Neutrophil (primary cell): ENCODE measurements around the gene PITPNC1.

Source experiments
- H3K27ac ChIP-seq: fragments of 200-600 bp; sonication (generic); 2 replicates; pipeline ENCODE4 v1.5.1; 2016; ENCODE audit warnings: mild to moderate bottlenecking, moderate library complexity
- H3K27me3 ChIP-seq: fragments of 200-600 bp; sonication (generic); 2 replicates; pipeline ENCODE4 v1.6.0; 2016; ENCODE audit warnings: mild to moderate bottlenecking
- H3K36me3 ChIP-seq: fragments of 200-600 bp; sonication (generic); 2 replicates; pipeline ENCODE4 v1.5.1; 2017
- H3K4me1 ChIP-seq, 2 experiments: fragments of 200-600 bp in 1 of 2; sonication (generic) in 1 of 2; 1 replicate in 1 of 2; 2 replicates in 1 of 2; pipeline versions ENCODE4 v1.5.1 to v1.6.1; 2013 to 2016; ENCODE audit warnings: low read depth in 1 of 2, low read length in 1 of 2, mild to moderate bottlenecking in 1 of 2, moderate library complexity in 1 of 2; ENCODE audit not compliant: control insufficient read depth in 1 of 2, insufficient read depth in 1 of 2
- H3K4me3 ChIP-seq, 2 experiments: fragments of 200-600 bp in 1 of 2; sonication (generic) in 1 of 2; 1 replicate in 1 of 2; 2 replicates in 1 of 2; pipeline ENCODE4 v1.5.1; 2013 to 2016; ENCODE audit warnings: low read depth in 1 of 2, low read length in 1 of 2, mild to moderate bottlenecking in 1 of 2, moderate library complexity in 1 of 2
- H3K9me3 ChIP-seq: fragments of 200-600 bp; sonication (generic); 2 replicates; pipeline ENCODE4 v1.5.1; 2016
- TF ChIP-seq, protein P1 (sequence below): fragments of 200-600 bp; sonication (generic); IDR thresholded peaks from 2 replicates; pipeline ENCODE4 v1.5.1; 2016; ENCODE audit warnings: antibody characterized with exemption

Gene PITPNC1

DNA sequence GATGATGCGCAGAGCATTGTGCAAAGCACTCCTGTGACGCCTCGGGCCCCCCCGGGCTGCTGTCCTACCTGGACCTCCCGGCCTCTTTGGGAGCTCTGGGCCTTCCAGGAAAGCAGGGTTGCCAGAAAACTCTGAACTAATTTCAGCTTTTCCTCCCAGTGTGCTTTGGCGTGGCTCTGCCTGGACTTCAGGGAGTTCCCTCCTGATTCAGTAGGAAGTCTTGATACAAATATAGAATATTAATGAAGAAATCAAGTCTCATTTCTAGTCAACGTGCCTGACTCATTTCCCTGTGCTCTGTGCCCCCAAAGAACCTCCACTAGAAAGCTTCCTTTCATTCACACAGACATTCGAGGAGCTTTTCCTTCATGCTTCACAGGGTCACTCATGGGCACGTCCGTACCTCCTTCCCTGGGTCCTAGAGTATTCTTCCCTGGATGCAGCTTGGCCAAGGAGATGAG is 256.7 kb downstream of the PITPNC1 start:
- no peak overlapping the region for H3K27ac ChIP-seq
- TF ChIP-seq, protein P1, sequence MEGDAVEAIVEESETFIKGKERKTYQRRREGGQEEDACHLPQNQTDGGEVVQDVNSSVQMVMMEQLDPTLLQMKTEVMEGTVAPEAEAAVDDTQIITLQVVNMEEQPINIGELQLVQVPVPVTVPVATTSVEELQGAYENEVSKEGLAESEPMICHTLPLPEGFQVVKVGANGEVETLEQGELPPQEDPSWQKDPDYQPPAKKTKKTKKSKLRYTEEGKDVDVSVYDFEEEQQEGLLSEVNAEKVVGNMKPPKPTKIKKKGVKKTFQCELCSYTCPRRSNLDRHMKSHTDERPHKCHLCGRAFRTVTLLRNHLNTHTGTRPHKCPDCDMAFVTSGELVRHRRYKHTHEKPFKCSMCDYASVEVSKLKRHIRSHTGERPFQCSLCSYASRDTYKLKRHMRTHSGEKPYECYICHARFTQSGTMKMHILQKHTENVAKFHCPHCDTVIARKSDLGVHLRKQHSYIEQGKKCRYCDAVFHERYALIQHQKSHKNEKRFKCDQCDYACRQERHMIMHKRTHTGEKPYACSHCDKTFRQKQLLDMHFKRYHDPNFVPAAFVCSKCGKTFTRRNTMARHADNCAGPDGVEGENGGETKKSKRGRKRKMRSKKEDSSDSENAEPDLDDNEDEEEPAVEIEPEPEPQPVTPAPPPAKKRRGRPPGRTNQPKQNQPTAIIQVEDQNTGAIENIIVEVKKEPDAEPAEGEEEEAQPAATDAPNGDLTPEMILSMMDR = no peak

DNA sequence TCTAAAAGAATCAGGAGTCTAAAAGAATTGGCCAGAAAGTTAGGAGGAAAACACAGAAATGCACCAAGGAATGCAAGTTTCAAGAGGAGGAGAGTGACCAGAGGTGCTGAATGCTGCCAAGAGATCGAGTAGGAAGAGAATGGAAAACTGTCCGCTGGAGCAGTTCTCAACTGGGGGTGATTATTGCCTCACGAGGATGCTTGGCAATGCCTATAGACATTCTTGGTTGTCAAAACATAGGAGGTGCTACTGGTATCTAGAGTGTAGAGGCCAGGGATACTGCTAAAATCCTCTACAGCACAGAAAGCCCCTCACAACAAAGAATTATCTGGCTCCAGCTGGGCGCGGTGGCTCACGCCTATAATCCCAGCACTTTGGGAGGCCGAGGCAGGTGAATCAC is 258.6 kb downstream of the PITPNC1 start:
- TF ChIP-seq, protein P1 = no peak
- Histone ChIP-seq H3K27me3 (no peaks in the 10 kb centered on the region), H3K27ac (no peak overlapping the region), H3K4me3 (no peak overlapping the region), H3K36me3 (peaks cover 14% of the 10 kb centered on the region), H3K9me3 (no peaks in the 10 kb centered on the region), H3K4me1 (no peaks in the 10 kb centered on the region)

More for the DNA sequence above, 256.7 kb downstream of the PITPNC1 start:
- Histone ChIP-seq H3K4me3 (no peak overlapping the region), H3K4me1 (no peaks in the 10 kb centered on the region), H3K9me3 (no peaks in the 10 kb centered on the region), H3K36me3 (peaks cover 14% of the 10 kb centered on the region), H3K27me3 (no peaks in the 10 kb centered on the region)

DNA sequence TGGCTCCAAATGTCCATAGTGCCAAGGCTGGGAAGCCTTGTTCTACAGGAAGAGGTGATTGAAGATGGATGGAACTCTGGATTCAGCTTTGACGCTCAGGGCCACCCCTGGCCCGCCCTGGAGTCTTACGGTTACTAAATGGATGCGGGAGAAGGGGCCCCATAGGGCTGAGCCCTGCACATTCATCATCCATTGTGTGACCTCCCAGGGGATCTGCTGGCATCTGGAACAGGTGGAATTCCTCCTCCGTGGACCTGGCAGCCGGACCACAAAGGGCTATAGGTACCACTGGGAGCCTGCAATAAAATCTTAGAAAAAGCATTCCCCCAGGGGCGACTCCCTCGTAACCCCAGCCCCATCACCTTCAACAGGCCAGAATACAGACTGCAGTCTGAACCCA is 259.2 kb downstream of the PITPNC1 start:
- no peak overlapping the region for H3K4me3 ChIP-seq
- H3K4me1 ChIP-seq = no peaks in the 10 kb centered on the region
- H3K36me3 ChIP-seq = peaks cover 14% of the 10 kb centered on the region
- H3K9me3 ChIP-seq = no peaks in the 10 kb centered on the region
- H3K27ac ChIP-seq = no peak overlapping the region
- TF ChIP-seq, protein P1 = no peak
- no peaks in the 10 kb centered on the region for H3K27me3 ChIP-seq

DNA sequence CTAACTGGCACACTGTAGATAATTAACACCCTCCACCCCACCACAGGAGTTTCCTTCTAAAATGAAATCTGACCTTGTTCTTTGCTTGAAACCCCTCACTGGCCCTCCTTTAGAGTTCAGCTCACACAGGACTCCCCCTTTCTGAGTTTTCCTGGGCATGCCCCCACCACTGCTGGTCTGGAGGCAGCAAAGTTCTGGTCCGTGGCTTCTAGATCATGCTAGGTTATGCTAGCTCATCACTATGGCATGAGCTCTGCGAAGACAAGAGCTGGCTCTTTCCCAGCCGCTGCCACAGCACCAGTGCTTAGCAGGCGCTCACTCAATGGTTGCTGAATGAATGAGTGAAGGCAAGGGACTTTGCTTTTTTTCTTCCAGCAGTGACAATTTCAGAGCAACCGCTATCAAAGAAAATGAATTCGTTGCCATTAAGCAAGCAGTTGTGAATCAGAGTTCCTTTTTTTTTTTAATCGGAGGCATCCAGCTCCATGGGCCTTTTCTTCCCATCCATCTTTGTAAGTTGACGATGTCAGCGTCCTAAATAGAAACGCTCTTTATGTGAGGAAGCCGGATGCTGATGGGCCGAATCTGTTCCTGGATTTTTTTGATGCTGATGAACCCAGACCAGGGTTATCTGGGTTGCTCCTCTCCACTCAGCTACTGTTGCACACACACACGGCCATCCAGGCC is 259.9 kb downstream of the PITPNC1 start:
- TF ChIP-seq, protein P1 = no peak
- no peaks in the 10 kb centered on the region for H3K4me1 ChIP-seq
- H3K36me3 ChIP-seq = peaks cover 13% of the 10 kb centered on the region
- no peak overlapping the region for H3K27ac ChIP-seq
- no peaks in the 10 kb centered on the region for H3K9me3 ChIP-seq
- no peak overlapping the region for H3K4me3 ChIP-seq
- H3K27me3 ChIP-seq = no peaks in the 10 kb centered on the region

DNA sequence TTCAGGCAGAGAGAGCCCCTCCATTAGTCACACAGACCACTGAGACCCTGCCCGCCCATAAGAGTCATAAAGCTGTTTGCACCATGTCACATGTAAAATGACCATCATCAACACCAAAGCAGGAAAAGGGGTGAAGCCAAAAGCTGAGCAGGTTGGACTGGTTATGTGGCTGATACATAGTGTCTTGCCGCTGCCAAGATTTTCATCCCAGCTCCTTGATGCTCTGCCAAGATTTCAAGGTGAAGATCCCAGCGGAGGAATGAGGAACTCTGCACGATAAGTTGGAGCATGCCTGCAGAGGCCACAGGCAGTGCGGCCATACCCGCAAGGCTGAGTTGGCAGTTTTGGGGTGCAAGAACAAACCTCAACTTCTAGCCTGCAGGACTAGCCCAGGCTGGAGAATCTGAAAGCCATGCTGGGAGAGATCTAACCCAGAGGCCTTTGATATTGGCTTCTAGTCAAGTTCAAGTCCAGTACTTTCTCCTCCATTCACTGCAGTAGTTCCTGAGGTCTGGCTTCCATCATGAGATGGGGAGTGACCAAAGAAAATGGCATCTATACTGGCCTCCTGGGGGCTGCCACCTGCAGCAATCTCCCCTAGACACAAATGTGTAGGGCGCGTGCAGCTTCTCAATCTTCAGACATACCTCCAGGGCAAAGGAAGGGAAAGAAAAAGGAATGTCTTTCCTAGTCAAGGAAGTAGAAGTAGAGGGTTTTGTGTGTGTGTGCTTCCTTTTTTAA is 261.0 kb downstream of the PITPNC1 start:
- H3K9me3 ChIP-seq = no peaks in the 10 kb centered on the region
- H3K36me3 ChIP-seq = peaks cover 4% of the 10 kb centered on the region
- H3K4me3 ChIP-seq = no peak overlapping the region
- no peak overlapping the region for H3K27ac ChIP-seq
- no peaks in the 10 kb centered on the region for H3K4me1 ChIP-seq
- H3K27me3 ChIP-seq = no peaks in the 10 kb centered on the region
- TF ChIP-seq, protein P1 = no peak
